HepG2 (cell line): ENCODE data around the gene CISD2. TPM values are rescaled to one million over a fixed set of nuclear protein-coding genes. Genes with fewer than 3 reads are reported as not detected.
A peak's percentile ranks its signal among the peaks of the same experiment; 100 is the strongest.

Source experiments
- ATF7-NPFF ChIP-seq: sonication (generic); formaldehyde crosslinking; IDR thresholded peaks from 2 replicates; pipeline ENCODE4 v1.8.1; 2023; ENCODE audit warnings: mild to moderate bottlenecking, low read depth, missing genetic modification reagents, moderate library complexity
- CBX1 ChIP-seq: IDR thresholded peaks from one replicate; pipeline ENCODE4 v1.6.1; 2016; ENCODE audit warnings: antibody characterized with exemption, low read depth
- HNF4G ChIP-seq, 2 experiments: sonication (generic) in 1 of 2; formaldehyde crosslinking in 1 of 2; IDR thresholded peaks; 2 replicates each; pipeline versions ENCODE4 v1.4.0 to v1.6.1; 2011 to 2020; ENCODE audit warnings: borderline replicate concordance in 2 of 2, low read depth in 2 of 2, mild to moderate bottlenecking in 2 of 2, low read length in 1 of 2, missing genetic modification reagents in 1 of 2, moderate library complexity in 1 of 2
- KAT2B ChIP-seq: fragments of 150-350 bp; IDR thresholded peaks from 2 replicates; pipeline ENCODE4 v1.6.1; 2014; ENCODE audit warnings: low read depth, low read length, borderline replicate concordance
- MTA1 ChIP-seq: sonication (generic); formaldehyde crosslinking; IDR thresholded peaks from 2 replicates; pipeline ENCODE4 v1.4.0; 2020; ENCODE audit warnings: missing genetic modification reagents, mild to moderate bottlenecking, borderline replicate concordance
- MXD4 ChIP-seq: IDR thresholded peaks from 2 replicates; pipeline ENCODE4 v1.6.1; 2016; ENCODE audit warnings: mild to moderate bottlenecking, missing biosample characterization, missing genetic modification reagents
- RAD51 ChIP-seq: fragments of 450-650 bp; IDR thresholded peaks from 2 replicates; pipeline ENCODE4 v1.6.1; 2016; ENCODE audit warnings: borderline replicate concordance
- RXRA ChIP-seq: sonication (generic); formaldehyde crosslinking; IDR thresholded peaks from 2 replicates; pipeline ENCODE4 v1.5.1; 2020; ENCODE audit warnings: missing genetic modification reagents
- SIX4 ChIP-seq: sonication (generic); formaldehyde crosslinking; IDR thresholded peaks from 2 replicates; pipeline ENCODE4 v1.4.0; 2020; ENCODE audit warnings: missing genetic modification reagents
- SSRP1 ChIP-seq: IDR thresholded peaks from 2 replicates; pipeline ENCODE4 v1.6.1; 2016; ENCODE audit warnings: control low read depth
- TMF1 ChIP-seq: sonication (generic); formaldehyde crosslinking; IDR thresholded peaks from 2 replicates; pipeline ENCODE4 v1.8.1; 2022; ENCODE audit warnings: low read depth, missing genetic modification reagents
- TRIM24 ChIP-seq: sonication (generic); formaldehyde crosslinking; IDR thresholded peaks from 2 replicates; pipeline ENCODE4 v1.8.0; 2022; ENCODE audit warnings: mild to moderate bottlenecking, missing genetic modification reagents
- ZFP82 ChIP-seq: sonication (generic); formaldehyde crosslinking; IDR thresholded peaks from 2 replicates; pipeline ENCODE4 v1.5.1; 2020; ENCODE audit warnings: mild to moderate bottlenecking, missing genetic modification reagents, borderline replicate concordance
- ZNF235 ChIP-seq: sonication (generic); formaldehyde crosslinking; IDR thresholded peaks from 2 replicates; pipeline ENCODE4 v1.8.1; 2023; ENCODE audit warnings: mild to moderate bottlenecking, missing genetic modification reagents, borderline replicate concordance
- ZNF281 ChIP-seq: sonication (generic); formaldehyde crosslinking; IDR thresholded peaks from 2 replicates; pipeline ENCODE4 v1.4.0; 2020; ENCODE audit warnings: missing genetic modification reagents, borderline replicate concordance
- ZNF577 ChIP-seq: sonication (generic); formaldehyde crosslinking; IDR thresholded peaks from 2 replicates; pipeline ENCODE4 v1.4.0; 2020; ENCODE audit warnings: mild to moderate bottlenecking, low read depth, missing genetic modification reagents, borderline replicate concordance
- ZNF746 ChIP-seq: sonication (generic); formaldehyde crosslinking; IDR thresholded peaks from 2 replicates; pipeline ENCODE4 v1.8.0; 2022; ENCODE audit warnings: mild to moderate bottlenecking, missing genetic modification reagents
- polyA plus RNA-seq, 8 experiments: library from polyadenylated mRNA; depleted of rRNA in 3 of 8; stranded (reverse) in 7 of 8; unstranded in 1 of 8; fragments of >200 nt; fragmentation: Illumina TruSeq in 4 of 8; extraction: Trizol in 4 of 8; gene quantifications; 2 replicates each; pipeline versions ENCODE4 v1.2.1 to v1.2.3, GENCODE V29; 2011 to 2016; ENCODE audit warnings: low read depth in 4 of 8, missing spikeins in 1 of 8, mixed read lengths in 1 of 8; ENCODE audit not compliant: insufficient read depth in 1 of 8
- total RNA-seq, 5 experiments: library from RNA; depleted of rRNA; stranded (reverse); fragments of >200 nt; fragmentation: Illumina TruSeq; extraction: Trizol; gene quantifications; 2 replicates each; pipeline ENCODE4 v1.2.3, GENCODE V29; 2016; ENCODE audit warnings: low read depth in 1 of 5
- TF ChIP-seq, protein P1 (sequence below): sonication (generic); formaldehyde crosslinking; IDR thresholded peaks from 2 replicates; pipeline ENCODE4 v1.4.0; 2020; ENCODE audit warnings: missing genetic modification reagents, borderline replicate concordance
- TF ChIP-seq, protein P2 (sequence below): sonication (generic); formaldehyde crosslinking; IDR thresholded peaks from 2 replicates; pipeline ENCODE4 v1.8.1; 2023; ENCODE audit warnings: mild to moderate bottlenecking, missing genetic modification reagents
- TF ChIP-seq, protein P3 (sequence below): sonication (generic); formaldehyde crosslinking; IDR thresholded peaks from 2 replicates; pipeline ENCODE4 v1.5.0; 2020; ENCODE audit warnings: missing genetic modification reagents, mild to moderate bottlenecking, borderline replicate concordance
- TF ChIP-seq, protein P4 (sequence below): sonication (generic); formaldehyde crosslinking; IDR thresholded peaks from 2 replicates; pipeline ENCODE4 v1.8.1; 2023; ENCODE audit warnings: missing genetic modification reagents, mild to moderate bottlenecking, borderline replicate concordance

CISD2 gene
- total and polyA plus RNA-seq, 2 of the 13 experiments (the other 11 are each of a cell fraction or from before 2014, with no cell fraction given): 24.5 to 37.7 TPM

- peak; percentile 68; the same call in 1 of the 2 replicates for TF ChIP-seq ZNF281 (CRISPR knock-in tag)
- TF ChIP-seq MTA1 (CRISPR knock-in tag): peak; percentile 95
- TF ChIP-seq, protein P1, sequence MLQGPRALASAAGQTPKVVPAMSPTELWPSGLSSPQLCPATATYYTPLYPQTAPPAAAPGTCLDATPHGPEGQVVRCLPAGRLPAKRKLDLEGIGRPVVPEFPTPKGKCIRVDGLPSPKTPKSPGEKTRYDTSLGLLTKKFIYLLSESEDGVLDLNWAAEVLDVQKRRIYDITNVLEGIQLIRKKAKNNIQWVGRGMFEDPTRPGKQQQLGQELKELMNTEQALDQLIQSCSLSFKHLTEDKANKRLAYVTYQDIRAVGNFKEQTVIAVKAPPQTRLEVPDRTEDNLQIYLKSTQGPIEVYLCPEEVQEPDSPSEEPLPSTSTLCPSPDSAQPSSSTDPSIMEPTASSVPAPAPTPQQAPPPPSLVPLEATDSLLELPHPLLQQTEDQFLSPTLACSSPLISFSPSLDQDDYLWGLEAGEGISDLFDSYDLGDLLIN (CRISPR knock-in tag): 0 out of 2 replicates have a peak, but pooled peaks have one; percentile 21
- TF ChIP-seq KAT2B: no peak
- TF ChIP-seq ZFP82: no peak; the same call in 1 of the 2 replicates
- TF ChIP-seq RXRA (CRISPR knock-in tag): peak; percentile 78
- peak; percentile 39; the same call in 1 of the 2 replicates for TF ChIP-seq RAD51
- peak; percentile 54; the same call in 1 of the 2 replicates for TF ChIP-seq ZNF746 (CRISPR knock-in tag)
- TF ChIP-seq ZNF577 (CRISPR knock-in tag): 0 out of 2 replicates have a peak, but pooled peaks have one; percentile 84
- TF ChIP-seq, protein P2, sequence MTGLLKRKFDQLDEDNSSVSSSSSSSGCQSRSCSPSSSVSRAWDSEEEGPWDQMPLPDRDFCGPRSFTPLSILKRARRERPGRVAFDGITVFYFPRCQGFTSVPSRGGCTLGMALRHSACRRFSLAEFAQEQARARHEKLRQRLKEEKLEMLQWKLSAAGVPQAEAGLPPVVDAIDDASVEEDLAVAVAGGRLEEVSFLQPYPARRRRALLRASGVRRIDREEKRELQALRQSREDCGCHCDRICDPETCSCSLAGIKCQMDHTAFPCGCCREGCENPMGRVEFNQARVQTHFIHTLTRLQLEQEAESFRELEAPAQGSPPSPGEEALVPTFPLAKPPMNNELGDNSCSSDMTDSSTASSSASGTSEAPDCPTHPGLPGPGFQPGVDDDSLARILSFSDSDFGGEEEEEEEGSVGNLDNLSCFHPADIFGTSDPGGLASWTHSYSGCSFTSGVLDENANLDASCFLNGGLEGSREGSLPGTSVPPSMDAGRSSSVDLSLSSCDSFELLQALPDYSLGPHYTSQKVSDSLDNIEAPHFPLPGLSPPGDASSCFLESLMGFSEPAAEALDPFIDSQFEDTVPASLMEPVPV: peak; percentile 82; the same call in 1 of the 2 replicates
- peak; percentile 16; the same call in 1 of the 2 replicates for TF ChIP-seq ZNF235
- TF ChIP-seq MXD4 (CRISPR knock-in tag): peak; percentile 73; the same call in 1 of the 2 replicates
- TF ChIP-seq HNF4G (IDR thresholded peaks at IDR 0.05; ENCODE audit: borderline replicate concordance, low read depth, low read length): no peak
- TF ChIP-seq HNF4G (CRISPR knock-in tag; IDR thresholded peaks at IDR 0.05; ENCODE audit: borderline replicate concordance, low read depth): 0 out of 2 replicates have a peak, but pooled peaks have one; percentile 48
- peak; percentile 97 for TF ChIP-seq ATF7-NPFF (CRISPR knock-in tag)
- TF ChIP-seq SSRP1 (CRISPR knock-in tag): no peak
- peak; percentile 19 for TF ChIP-seq CBX1
- TF ChIP-seq SIX4 (CRISPR knock-in tag): no peak
- TF ChIP-seq TRIM24 (CRISPR knock-in tag): peak; percentile 61; the same call in 1 of the 2 replicates
- TF ChIP-seq, protein P3, sequence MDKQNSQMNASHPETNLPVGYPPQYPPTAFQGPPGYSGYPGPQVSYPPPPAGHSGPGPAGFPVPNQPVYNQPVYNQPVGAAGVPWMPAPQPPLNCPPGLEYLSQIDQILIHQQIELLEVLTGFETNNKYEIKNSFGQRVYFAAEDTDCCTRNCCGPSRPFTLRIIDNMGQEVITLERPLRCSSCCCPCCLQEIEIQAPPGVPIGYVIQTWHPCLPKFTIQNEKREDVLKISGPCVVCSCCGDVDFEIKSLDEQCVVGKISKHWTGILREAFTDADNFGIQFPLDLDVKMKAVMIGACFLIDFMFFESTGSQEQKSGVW: 0 out of 2 replicates have a peak, but pooled peaks have one; percentile 46
- peak; percentile 79 for TF ChIP-seq TMF1 (CRISPR knock-in tag)
- TF ChIP-seq, protein P4, sequence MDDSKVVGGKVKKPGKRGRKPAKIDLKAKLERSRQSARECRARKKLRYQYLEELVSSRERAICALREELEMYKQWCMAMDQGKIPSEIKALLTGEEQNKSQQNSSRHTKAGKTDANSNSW (CRISPR knock-in tag): no peak; the same call in 1 of the 2 replicates
Observed at GRCh38 chr4:102868781-102869568, at the start of gene CISD2 (continued).
